GM19468 (cell line): ENCODE measurements around the gene ME3.

ENCODE experiments used
- ATAC-seq: cut with Tn5 transposase; IDR thresholded peaks from one replicate; pipeline ENCODE4 v1.9.1; 2021; ENCODE audit warnings: mild to moderate bottlenecking, moderate library complexity, moderate number of reproducible peaks; ENCODE audit not compliant: unreplicated experiment; ENCODE audit errors: extremely low read depth

The ME3 gene

GRCh38 chr11:86592659-86593451 is 79.6 kb downstream of the ME3 start:
- ATAC-seq: peak; percentile 94

- ATAC-seq: no peak
Observed at GRCh38 chr11:86592047-86592591, 80.3 kb downstream of the ME3 start.

GRCh38 chr11:86591631-86592030 is 80.8 kb downstream of the ME3 start:
- no peak for ATAC-seq

DNA sequence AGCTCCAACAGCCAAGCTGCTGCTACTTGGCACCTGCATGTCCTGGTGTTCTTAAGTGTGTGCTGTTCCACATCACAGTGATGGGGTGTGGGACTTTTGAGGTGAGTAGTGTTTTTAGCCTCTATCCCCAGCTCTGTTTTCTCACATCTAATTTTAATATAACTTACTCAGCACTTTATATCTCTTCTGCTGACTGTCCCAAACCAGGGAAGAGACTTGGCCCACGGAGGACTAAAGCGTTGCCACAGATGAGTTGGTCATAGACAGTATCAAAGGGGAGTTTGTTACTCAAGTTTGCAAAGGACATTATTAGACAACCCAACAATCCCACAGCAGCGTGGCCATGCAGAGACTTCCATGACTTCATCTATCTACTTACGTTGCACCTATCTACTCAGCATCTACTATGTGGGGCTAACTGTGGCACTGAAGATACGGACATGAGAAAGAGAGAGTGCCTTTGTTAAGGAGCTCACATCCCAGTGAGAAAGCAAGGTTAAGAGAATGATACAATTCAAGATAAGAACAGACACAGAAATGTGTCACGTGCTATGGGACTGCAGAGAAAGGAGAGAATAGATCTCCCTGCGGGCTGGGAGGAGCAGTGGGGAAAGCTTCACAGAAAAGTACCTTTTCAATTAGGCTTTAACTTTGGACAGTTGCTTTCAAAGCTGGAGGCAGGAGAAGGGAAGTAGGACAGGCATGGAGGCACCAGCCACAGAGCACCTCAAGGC is 82.4 kb downstream of the ME3 start:
- no peak for ATAC-seq

DNA sequence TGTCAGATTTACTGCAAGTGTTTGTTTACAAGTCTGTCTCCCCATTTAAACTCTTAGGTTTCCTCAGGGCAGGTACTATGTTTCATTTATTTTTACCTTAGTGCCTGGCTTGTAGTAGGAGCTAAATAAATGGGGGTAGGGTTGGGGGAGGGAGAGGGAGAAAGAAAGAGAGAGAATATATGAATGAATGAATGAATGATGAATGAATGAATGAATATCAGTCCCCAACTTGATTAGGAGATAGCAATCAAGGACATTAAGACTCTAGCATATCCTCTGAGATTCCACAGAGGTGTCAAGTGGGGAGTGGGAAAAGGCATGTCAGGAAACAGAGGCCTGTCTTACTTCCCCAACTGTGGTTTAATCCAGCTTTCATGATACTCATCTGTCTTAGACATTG is 83.2 kb downstream of the ME3 start:
- ATAC-seq: no peak

DNA sequence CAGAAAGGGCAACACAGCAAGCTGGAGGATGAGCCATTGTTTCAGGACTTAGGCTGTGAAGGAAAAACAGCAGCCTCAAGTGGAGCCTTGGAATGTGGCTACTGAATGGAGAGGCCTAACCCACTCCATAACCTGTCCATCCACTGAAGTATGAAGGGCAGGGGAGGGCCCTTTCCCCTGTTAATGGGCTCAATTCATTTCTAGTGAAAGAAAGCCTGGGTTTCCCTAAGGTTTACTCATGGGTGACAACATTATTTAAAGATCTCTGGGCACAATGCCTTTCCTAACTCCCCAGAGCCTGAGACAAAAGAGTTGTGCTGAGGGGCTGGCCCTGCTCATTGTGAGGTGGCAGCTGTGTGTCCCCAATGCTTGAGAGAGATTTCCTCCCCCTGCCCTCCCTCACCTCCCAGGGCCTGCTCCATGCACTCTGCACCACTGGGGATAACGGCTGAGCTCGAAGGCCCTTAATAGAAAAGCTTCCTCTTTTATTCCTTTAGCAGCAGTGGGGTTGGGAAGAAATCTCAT is 83.8 kb downstream of the ME3 start:
- ATAC-seq: no peak

GRCh38 chr11:86587264-86588193 is 84.9 kb downstream of the ME3 start:
- ATAC-seq: no peak

- no peak for ATAC-seq
Observed at GRCh38 chr11:86586307-86586706, 86.1 kb downstream of the ME3 start.

DNA sequence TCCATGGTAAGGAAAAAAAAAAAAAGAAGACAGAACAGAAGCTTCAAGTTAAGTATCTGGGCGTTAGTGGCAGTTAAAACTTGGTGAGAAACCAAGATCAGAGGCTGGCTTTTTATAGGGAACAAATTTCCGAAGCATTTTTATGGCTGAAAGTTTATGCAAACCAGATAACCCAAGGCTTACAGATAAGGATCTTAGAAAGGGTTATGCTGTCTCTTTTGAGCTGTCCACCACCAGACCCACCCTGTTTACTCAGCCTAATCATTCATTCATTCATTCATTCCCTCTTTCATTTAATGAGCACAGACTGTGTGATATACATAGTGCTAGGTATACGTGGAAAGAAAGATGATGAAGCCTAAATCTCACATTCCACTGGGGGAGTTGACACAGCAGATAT is 89.5 kb downstream of the ME3 start:
- ATAC-seq: no peak

DNA sequence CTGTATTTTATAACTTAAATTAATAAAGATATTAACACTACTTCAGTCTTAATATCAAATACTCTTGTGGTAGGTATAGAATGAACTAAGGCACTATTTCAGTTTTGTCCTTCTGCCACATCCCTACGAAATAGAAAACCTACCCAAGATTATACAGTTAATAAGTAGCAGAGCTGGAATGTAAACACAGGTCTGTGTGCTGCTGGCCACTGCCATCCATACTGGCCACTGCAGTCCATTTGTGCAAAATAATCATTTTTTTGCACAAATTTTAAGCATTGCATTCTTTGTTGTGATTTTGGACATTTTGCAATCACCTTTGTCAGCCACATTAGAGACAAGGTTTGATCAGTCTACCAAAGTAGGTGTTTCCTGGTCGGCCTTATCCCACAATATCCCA is 91.9 kb downstream of the ME3 start:
- no peak for ATAC-seq

- no peak for ATAC-seq
Observed at GRCh38 chr11:86579406-86579731, 93.0 kb downstream of the ME3 start.

- ATAC-seq: no peak
Observed at GRCh38 chr11:86578727-86579405, 93.5 kb downstream of the ME3 start.

GRCh38 chr11:86577644-86578636 is 94.5 kb downstream of the ME3 start:
- ATAC-seq: no peak

DNA sequence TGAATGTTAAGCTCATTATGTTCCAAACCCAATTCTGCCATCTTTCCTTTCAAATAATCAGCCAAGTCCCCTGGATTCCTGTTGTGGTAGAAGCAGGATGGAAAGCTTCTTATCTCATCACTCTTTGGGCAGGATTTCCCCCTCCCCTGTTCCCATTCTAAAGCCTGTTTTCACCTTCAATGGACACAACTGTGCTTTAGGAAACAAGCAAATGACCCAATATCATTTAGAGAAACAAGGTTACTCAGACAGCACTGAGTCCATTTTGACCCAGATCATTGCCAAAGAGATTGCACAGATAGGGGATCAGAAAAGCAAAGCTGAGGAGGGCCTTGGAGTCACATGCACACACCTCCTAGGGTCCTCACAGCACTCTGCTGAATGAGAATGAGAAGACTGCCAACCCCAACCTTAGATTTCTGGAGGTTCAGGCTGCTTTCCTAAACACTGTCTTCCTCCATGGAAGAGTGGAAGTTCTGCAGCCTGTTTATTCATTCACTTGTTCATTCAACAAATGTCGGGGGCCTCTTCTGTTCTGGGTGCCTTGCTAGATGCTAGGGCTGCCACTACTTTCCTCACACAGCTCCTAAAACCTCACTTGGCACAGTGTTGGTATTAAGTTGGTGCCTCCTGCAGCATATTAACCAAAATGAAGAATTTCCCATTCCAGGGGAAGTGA is 95.3 kb downstream of the ME3 start:
- no peak for ATAC-seq

GRCh38 chr11:86575927-86576326 is 96.5 kb downstream of the ME3 start:
- no peak for ATAC-seq

GRCh38 chr11:86575208-86575855 is 97.1 kb downstream of the ME3 start:
- no peak for ATAC-seq

GRCh38 chr11:86574493-86575207 is 97.8 kb downstream of the ME3 start:
- no peak for ATAC-seq
